Hematopoietic multipotent progenitor cell treated with erythropoietin and hydrocortisone succinate and interleukin-3 and kit ligand, for 6 days (in vitro differentiated cells): ENCODE results near the gene ARHGEF6.
"Not testable (repeated sequence)": the region's sequence is repeated elsewhere in the genome, so short reads cannot be mapped to it uniquely, and the experiment has no call there.

Experiments
- DNase-seq: peaks from one replicate; pipeline ENCODE4 v3.0.0-alpha.2; 2015

ARHGEF6 gene

GRCh38 chrX:136780763-136781162, at the start of gene ARHGEF6:
TSS of gene ARHGEF6 (minus strand) at chrX:136780932. CDS start at chrX:136780882, 50 bp downstream.
- peak; percentile 71 for DNase-seq

- no peak for DNase-seq
Measured at GRCh38 chrX:136829413-136829812, 48.7 kb upstream of the ARHGEF6 start.

- DNase-seq, result no peak
Measured at GRCh38 chrX:136828830-136829229, 48.1 kb upstream of the ARHGEF6 start.

GRCh38 chrX:136827026-136827425, 46.3 kb upstream of the ARHGEF6 start:
- no peak for DNase-seq

- DNase-seq, result no peak
Measured at GRCh38 chrX:136825771-136826170, 45.0 kb upstream of the ARHGEF6 start.

- DNase-seq, result no peak
Measured at GRCh38 chrX:136823175-136823574, 42.4 kb upstream of the ARHGEF6 start.

- DNase-seq, result no peak
Measured at GRCh38 chrX:136822337-136823095, 41.8 kb upstream of the ARHGEF6 start.

GRCh38 chrX:136819756-136820155, 39.0 kb upstream of the ARHGEF6 start:
- not testable (repeated sequence) for DNase-seq

- peak; percentile 60 for DNase-seq
Measured at GRCh38 chrX:136819031-136819703, 38.4 kb upstream of the ARHGEF6 start.

GRCh38 chrX:136816975-136817374, 36.2 kb upstream of the ARHGEF6 start:
- no peak for DNase-seq

GRCh38 chrX:136814847-136815750, 34.4 kb upstream of the ARHGEF6 start:
- DNase-seq, result peak; percentile 63

GRCh38 chrX:136812286-136812685, 31.6 kb upstream of the ARHGEF6 start:
- peak; percentile 46 for DNase-seq

- DNase-seq, result peak; percentile 62
Measured at GRCh38 chrX:136810493-136810892, 29.8 kb upstream of the ARHGEF6 start.

GRCh38 chrX:136806891-136807410, 26.2 kb upstream of the ARHGEF6 start:
- DNase-seq, result no peak

- DNase-seq, result no peak
Measured at GRCh38 chrX:136802515-136802914, 21.8 kb upstream of the ARHGEF6 start.

GRCh38 chrX:136797787-136798186, 17.1 kb upstream of the ARHGEF6 start:
- no peak for DNase-seq

- DNase-seq, result not testable (repeated sequence)
Measured at GRCh38 chrX:136795132-136795531, 14.4 kb upstream of the ARHGEF6 start.

GRCh38 chrX:136794660-136795059, 13.9 kb upstream of the ARHGEF6 start:
- DNase-seq, result not testable (repeated sequence)

GRCh38 chrX:136794080-136794479, 13.3 kb upstream of the ARHGEF6 start:
- DNase-seq, result no peak

GRCh38 chrX:136789856-136790255, 9.1 kb upstream of the ARHGEF6 start:
- no peak for DNase-seq

GRCh38 chrX:136784231-136784630, 3.5 kb upstream of the ARHGEF6 start:
- DNase-seq, result peak; percentile 78

GRCh38 chrX:136783159-136783558, 2.4 kb upstream of the ARHGEF6 start:
- DNase-seq, result no peak
